ENCODE measurements around the gene KRTAP5-8.

GRCh38 chr11:71518506-71519471 is 19.0 kb upstream of the KRTAP5-8 start:
- no peak for TF ChIP-seq GATA2 (IDR thresholded peaks at IDR 0.05; ENCODE audit: low read depth, low read length)
- TF ChIP-seq GATA3 (IDR thresholded peaks at IDR 0.05; ENCODE audit: low read depth, low read length): no peak

Data from SH-SY5Y (cell line).